DND-41 (cell line): Measurements from ENCODE around the gene ATG9B.

Experiments used
- CTCF ChIP-seq: IDR thresholded peaks from 2 replicates; pipeline ENCODE4 v1.5.1; 2012; ENCODE audit warnings: borderline replicate concordance, low read length, moderate library complexity, mild to moderate bottlenecking; ENCODE audit not compliant: poor library complexity, severe bottlenecking; ENCODE audit errors: extremely low read depth
- EZH2 ChIP-seq: IDR thresholded peaks from 3 replicates; pipeline ENCODE4 v1.6.1; 2012; ENCODE audit warnings: borderline replicate concordance, low read depth, mild to moderate bottlenecking, moderate library complexity, low read length, inconsistent platforms; ENCODE audit not compliant: severe bottlenecking

- no peak for TF ChIP-seq CTCF
- TF ChIP-seq EZH2 = no peak
These were observed 14.9 kb upstream of the ATG9B start for GRCh38 chr7:151038951-151039849.
